Measurements from ENCODE around the gene CCNG1.
A peak's percentile ranks its signal among the peaks of the same experiment; 100 is the strongest.
"Not testable (repeated sequence)": the region's sequence is repeated elsewhere in the genome, so short reads cannot be mapped to it uniquely, and the experiment has no call there.

Gene CCNG1, protein sequence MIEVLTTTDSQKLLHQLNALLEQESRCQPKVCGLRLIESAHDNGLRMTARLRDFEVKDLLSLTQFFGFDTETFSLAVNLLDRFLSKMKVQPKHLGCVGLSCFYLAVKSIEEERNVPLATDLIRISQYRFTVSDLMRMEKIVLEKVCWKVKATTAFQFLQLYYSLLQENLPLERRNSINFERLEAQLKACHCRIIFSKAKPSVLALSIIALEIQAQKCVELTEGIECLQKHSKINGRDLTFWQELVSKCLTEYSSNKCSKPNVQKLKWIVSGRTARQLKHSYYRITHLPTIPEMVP

GRCh38 chr5:163437309-163438182 lies at the start of gene CCNG1:
Gene CCNG1, plus strand, starts transcription at chr5:163437595. Its CDS starts 1,662 bp downstream, at chr5:163439257.
- Histone ChIP-seq H3K36me3 (ENCODE audit: insufficient read depth, low read length) (peaks cover 29% of the 10 kb centered on the region), H4K20me1 (ENCODE audit: insufficient read depth, low read length) (no peaks in the 10 kb centered on the region), H3K27me3 (ENCODE audit: insufficient read depth, low read length) (no peaks in the 10 kb centered on the region), H3K9me2 (ENCODE audit: low read depth, low read length) (no peaks in the 10 kb centered on the region), H3F3A (ENCODE audit: insufficient read depth, low read length) (no peaks in the 10 kb centered on the region), H2AFZ (ENCODE audit: low read length) (peak within 1 kb of the TSS; percentile 82), H3K79me2 (ENCODE audit: insufficient read depth, low read length) (peaks cover 15% of the 10 kb centered on the region), H3K9ac (ENCODE audit: low read length) (peak within 1 kb of the TSS; percentile 87), H3K4me1 (ENCODE audit: insufficient read depth, low read length, severe bottlenecking) (peaks cover 32% of the 10 kb centered on the region), H3K4me3 (ENCODE audit: low read depth, low read length, poor library complexity, severe bottlenecking) (peak within 1 kb of the TSS; percentile 89), H3K9me3 (ENCODE audit: low read length) (no peaks in the 10 kb centered on the region), H3K4me2 (ENCODE audit: low read length) (peak within 1 kb of the TSS; percentile 84), H3K27ac (ENCODE audit: low read depth, low read length, poor library complexity, severe bottlenecking) (peak within 1 kb of the TSS; percentile 59)
- no peak for TF ChIP-seq CTCF (IDR thresholded peaks at IDR 0.05; ENCODE audit: low read length)
- no peak for TF ChIP-seq EZH2 (IDR thresholded peaks at IDR 0.05; ENCODE audit: borderline replicate concordance, low read length)

DNA sequence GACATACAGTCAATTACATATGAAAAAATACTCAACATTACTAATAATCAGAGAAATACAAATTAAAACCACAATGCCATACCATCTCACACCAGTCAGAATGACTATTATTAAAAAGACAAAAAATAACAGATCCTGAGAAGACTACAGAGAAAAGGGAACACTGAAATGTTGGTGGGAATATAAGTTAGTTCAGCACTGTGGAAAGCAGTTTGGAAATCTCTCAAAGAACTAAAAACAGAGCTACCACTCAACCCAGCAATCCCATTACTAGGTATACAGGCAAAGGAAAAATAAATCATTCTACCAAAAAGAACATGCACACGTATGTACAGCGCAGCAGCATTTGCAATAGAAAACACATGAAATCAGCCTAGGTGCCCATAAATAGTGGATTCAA lies 41.6 kb upstream of the CCNG1 start:
- TF ChIP-seq EZH2 (IDR thresholded peaks at IDR 0.05; ENCODE audit: borderline replicate concordance, low read length) (no peak), CTCF (IDR thresholded peaks at IDR 0.05; ENCODE audit: low read length) (no peak)
- H3K9me2 ChIP-seq (ENCODE audit: low read depth, low read length): no peaks in the 10 kb centered on the region
- no peak overlapping the region for H2AFZ ChIP-seq (ENCODE audit: low read length)
- no peaks in the 10 kb centered on the region for H3K4me1 ChIP-seq (ENCODE audit: insufficient read depth, low read length, severe bottlenecking)
- H3K9me3 ChIP-seq (ENCODE audit: low read length): no peaks in the 10 kb centered on the region
- H3K4me2 ChIP-seq (ENCODE audit: low read length): no peak overlapping the region
- no peaks in the 10 kb centered on the region for H4K20me1 ChIP-seq (ENCODE audit: insufficient read depth, low read length)
- no peak overlapping the region for H3K4me3 ChIP-seq (ENCODE audit: low read depth, low read length, poor library complexity, severe bottlenecking)
- H3K79me2 ChIP-seq (ENCODE audit: insufficient read depth, low read length): no peaks in the 10 kb centered on the region
- no peaks in the 10 kb centered on the region for H3K27me3 ChIP-seq (ENCODE audit: insufficient read depth, low read length)
- no peaks in the 10 kb centered on the region for H3K36me3 ChIP-seq (ENCODE audit: insufficient read depth, low read length)
- H3K9ac ChIP-seq (ENCODE audit: low read length): no peak overlapping the region
- no peaks in the 10 kb centered on the region for H3F3A ChIP-seq (ENCODE audit: insufficient read depth, low read length)
- H3K27ac ChIP-seq (ENCODE audit: low read depth, low read length, poor library complexity, severe bottlenecking): no peak overlapping the region

GRCh38 chr5:163396818-163397340 lies 40.5 kb upstream of the CCNG1 start:
- not testable (repeated sequence) for H3K79me2 ChIP-seq (ENCODE audit: insufficient read depth, low read length); H3K27me3 ChIP-seq (ENCODE audit: insufficient read depth, low read length); H4K20me1 ChIP-seq (ENCODE audit: insufficient read depth, low read length); H3K36me3 ChIP-seq (ENCODE audit: insufficient read depth, low read length); H3K4me2 ChIP-seq (ENCODE audit: low read length); H3K9ac ChIP-seq (ENCODE audit: low read length); H3K4me3 ChIP-seq (ENCODE audit: low read depth, low read length, poor library complexity, severe bottlenecking); H3K9me3 ChIP-seq (ENCODE audit: low read length); H2AFZ ChIP-seq (ENCODE audit: low read length); H3F3A ChIP-seq (ENCODE audit: insufficient read depth, low read length); H3K4me1 ChIP-seq (ENCODE audit: insufficient read depth, low read length, severe bottlenecking); H3K9me2 ChIP-seq (ENCODE audit: low read depth, low read length); H3K27ac ChIP-seq (ENCODE audit: low read depth, low read length, poor library complexity, severe bottlenecking)
